Measurements from ENCODE around the gene TMEM161A. TPM values are rescaled to one million over a fixed set of nuclear protein-coding genes. Genes with fewer than 3 reads are reported as not detected.

Gene TMEM161A
- total and polyA plus RNA-seq, 2 experiments from 2014 or later: 38.9 to 59.5 TPM

DNA sequence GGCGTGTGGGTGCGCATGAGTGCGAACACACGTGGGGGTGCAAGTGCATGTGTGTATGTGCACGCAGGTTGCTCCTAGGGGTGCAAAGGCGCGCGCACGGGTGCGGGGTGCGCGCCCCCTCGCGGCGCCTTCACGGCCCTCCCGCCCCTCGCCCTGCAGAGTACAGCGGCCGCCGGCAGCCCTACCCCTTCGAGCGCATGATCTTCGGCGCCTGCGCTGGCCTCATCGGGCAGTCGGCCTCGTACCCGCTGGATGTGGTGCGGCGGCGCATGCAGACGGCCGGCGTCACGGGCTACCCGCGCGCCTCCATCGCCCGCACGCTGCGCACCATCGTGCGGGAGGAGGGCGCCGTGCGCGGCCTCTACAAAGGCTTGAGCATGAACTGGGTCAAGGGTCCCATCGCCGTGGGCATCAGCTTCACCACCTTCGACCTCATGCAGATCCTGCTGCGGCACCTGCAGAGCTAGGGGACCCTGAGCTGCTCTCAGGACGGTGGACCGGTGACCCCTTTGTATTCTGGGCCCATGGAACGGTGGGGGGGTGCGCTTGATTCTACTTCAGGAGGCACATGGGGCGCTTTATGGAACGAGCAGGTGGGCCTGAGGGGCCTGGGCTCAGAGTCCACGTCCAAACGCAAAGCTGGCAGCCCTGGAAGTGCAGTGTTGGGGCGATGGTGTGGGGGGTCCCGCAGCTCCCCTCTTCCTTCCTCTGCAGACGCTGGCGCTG, 27.7 kb downstream of the TMEM161A start:
- Histone ChIP-seq H3K27me3 (ENCODE audit: insufficient read depth) (peaks cover 6% of the 10 kb centered on the region; the same call in 1 of the 2 replicates), H3K79me2 (replicated peaks; ENCODE audit: insufficient read depth) (no peaks in the 10 kb centered on the region), H3K9me2 (ENCODE audit: insufficient read depth) (no peaks in the 10 kb centered on the region), H3K4me3 (peak overlapping the region; percentile 65), H2AFZ (peak overlapping the region; percentile 96), H3K4me1 (ENCODE audit: insufficient read depth) (peaks cover 26% of the 10 kb centered on the region), H4K20me1 (replicated peaks; ENCODE audit: insufficient read depth) (no peaks in the 10 kb centered on the region), H3K4me2 (peak overlapping the region; percentile 92), H3F3A (replicated peaks; ENCODE audit: low read depth) (peaks cover 18% of the 10 kb centered on the region; the same call in 1 of the 2 replicates), H3K27ac (ENCODE audit: low read depth) (no peak overlapping the region), H3K36me3 (ENCODE audit: insufficient read depth) (no peaks in the 10 kb centered on the region)
- Mint-ChIP-seq H3K4me1 (peaks cover 35% of the 10 kb centered on the region), H3K9me3 (no peaks in the 10 kb centered on the region), H3K4me3 (peak overlapping the region; percentile 60), H3K27me3 (ENCODE audit: insufficient read depth, low read depth, poor library complexity) (peaks cover 40% of the 10 kb centered on the region), H3K27ac (no peak overlapping the region), H3K36me3 (ENCODE audit: low read depth) (peaks cover 4% of the 10 kb centered on the region; the same call in 2 of the 3 replicates)
- TF ChIP-seq CTCF (conservative IDR thresholded peaks at IDR 0.05; ENCODE audit: low read depth in 2 of 2): peak; percentile 50 to 78
- TF ChIP-seq ZNF462 (CRISPR knock-in tag; IDR thresholded peaks at IDR 0.05): no peak
- TF ChIP-seq REST (IDR thresholded peaks at IDR 0.05; ENCODE audit: unreplicated experiment): no peak
- no peak for TF ChIP-seq JUNB (IDR thresholded peaks at IDR 0.05; ENCODE audit: unreplicated experiment)
- TF ChIP-seq STAT1 (IDR thresholded peaks at IDR 0.05; ENCODE audit: unreplicated experiment): no peak
- no peak for TF ChIP-seq CREB1 (CRISPR knock-in tag; IDR thresholded peaks at IDR 0.05; ENCODE audit: low read depth)
- TF ChIP-seq ZNF331 (CRISPR knock-in tag; IDR thresholded peaks at IDR 0.05; ENCODE audit: low read depth): no peak
- TF ChIP-seq ETS1 (IDR thresholded peaks at IDR 0.05): no peak
- no peak for TF ChIP-seq EZH2 (IDR thresholded peaks at IDR 0.05; ENCODE audit: low read depth, unreplicated experiment)
- peak; percentile 71 for TF ChIP-seq POLR2AphosphoS5 (IDR thresholded peaks at IDR 0.05; ENCODE audit: low read depth)
- no peak for TF ChIP-seq NANOG (IDR thresholded peaks at IDR 0.05; ENCODE audit: borderline replicate concordance)
- TF ChIP-seq EZH2phosphoT487 (IDR thresholded peaks at IDR 0.05; ENCODE audit: unreplicated experiment): no peak
- DNase-seq (ENCODE audit: low spot score) (peak; percentile 87), ATAC-seq (peak; percentile 75)

All from GM23338 (cell line).